Loucy (cell line): ENCODE results near the gene CCDC177.

Experiments
- CTCF ChIP-seq: fragments of 200-600 bp; sonication (generic); conservative IDR thresholded peaks from 2 replicates; pipeline ENCODE4 v1.5.1; 2014; ENCODE audit warnings: mild to moderate bottlenecking, antibody characterized with exemption, low read length
- EZH2phosphoT487 ChIP-seq: fragments of 200-600 bp; IDR thresholded peaks from 2 replicates; pipeline ENCODE4 v1.6.1; 2018; ENCODE audit warnings: antibody characterized with exemption, mild to moderate bottlenecking, moderate library complexity, borderline replicate concordance

- no peak for TF ChIP-seq CTCF
- no peak for TF ChIP-seq EZH2phosphoT487
Observed at GRCh38 chr14:69616408-69616773, 41.7 kb upstream of the CCDC177 start.
